Dedifferentiated amniotic fluid mesenchymal stem cell (primary cell): ENCODE measurements around the gene CACNA1S.

Experiments
- DNase-seq: peaks from one replicate; pipeline ENCODE4 v3.0.0-alpha.2; 2016; ENCODE audit errors: extremely low spot score

CACNA1S gene

GRCh38 chr1:201140235-201140940 is 28.2 kb upstream of the CACNA1S start:
- no peak for DNase-seq

GRCh38 chr1:201139756-201140155 is 27.5 kb upstream of the CACNA1S start:
- DNase-seq = no peak

DNA sequence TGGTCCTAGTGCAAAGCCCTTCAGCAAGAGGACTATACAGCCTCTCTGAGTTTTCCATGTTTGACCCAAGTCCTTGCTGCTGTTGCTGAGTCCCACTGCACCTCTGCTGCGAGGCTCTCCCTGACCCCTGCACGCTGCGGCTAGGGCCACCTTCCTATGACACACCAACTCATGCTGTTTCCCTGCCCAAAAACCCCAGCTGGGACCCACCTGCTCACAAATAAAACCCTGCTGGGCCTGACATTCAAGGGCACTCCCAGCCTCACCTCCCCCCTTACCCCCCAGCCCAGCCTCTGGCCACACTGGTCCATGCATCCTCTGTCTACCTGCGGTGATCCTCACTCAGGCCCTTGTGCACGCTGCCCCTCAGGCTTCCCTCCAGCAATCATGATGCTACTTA is 27.1 kb upstream of the CACNA1S start:
- no peak for DNase-seq

GRCh38 chr1:201138311-201138840 is 26.1 kb upstream of the CACNA1S start:
- DNase-seq = no peak

DNA sequence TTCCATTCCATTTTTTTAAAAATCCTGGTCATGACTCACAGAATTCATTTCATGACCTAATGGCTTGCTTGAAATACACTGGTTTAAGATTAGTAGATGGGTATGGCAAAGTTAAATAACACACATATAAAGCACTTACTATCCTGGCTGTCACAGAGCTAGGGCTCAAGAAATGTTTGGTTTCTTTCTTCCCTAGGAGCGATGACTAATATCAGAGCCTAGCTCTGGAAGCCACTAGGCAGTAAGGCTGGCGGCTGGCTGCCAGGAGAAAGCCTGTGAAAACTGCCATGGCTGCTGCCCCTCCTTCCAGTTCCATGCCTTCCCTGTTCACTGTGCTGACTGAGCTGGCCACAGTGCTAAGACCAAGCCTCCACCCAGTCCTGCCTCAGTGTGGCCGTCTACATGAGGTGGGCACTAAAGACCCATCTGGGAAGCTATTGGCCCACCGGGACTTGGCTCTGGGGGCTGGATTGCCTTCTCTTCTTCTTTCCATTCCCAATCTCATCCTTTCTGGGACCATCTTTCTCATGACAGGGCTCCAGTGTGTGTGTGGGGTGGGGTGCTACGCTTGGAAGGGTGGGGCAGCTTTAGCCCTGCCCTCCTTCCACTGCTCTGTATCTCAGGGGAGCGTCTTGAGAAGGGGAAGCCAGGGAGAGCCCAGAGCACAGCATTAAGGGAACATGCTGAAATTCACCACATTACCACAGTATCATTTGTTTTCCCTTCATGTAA is 25.5 kb upstream of the CACNA1S start:
- peak; percentile 89 for DNase-seq

- DNase-seq = no peak
These were observed 24.8 kb upstream of the CACNA1S start for GRCh38 chr1:201137024-201137392.

DNA sequence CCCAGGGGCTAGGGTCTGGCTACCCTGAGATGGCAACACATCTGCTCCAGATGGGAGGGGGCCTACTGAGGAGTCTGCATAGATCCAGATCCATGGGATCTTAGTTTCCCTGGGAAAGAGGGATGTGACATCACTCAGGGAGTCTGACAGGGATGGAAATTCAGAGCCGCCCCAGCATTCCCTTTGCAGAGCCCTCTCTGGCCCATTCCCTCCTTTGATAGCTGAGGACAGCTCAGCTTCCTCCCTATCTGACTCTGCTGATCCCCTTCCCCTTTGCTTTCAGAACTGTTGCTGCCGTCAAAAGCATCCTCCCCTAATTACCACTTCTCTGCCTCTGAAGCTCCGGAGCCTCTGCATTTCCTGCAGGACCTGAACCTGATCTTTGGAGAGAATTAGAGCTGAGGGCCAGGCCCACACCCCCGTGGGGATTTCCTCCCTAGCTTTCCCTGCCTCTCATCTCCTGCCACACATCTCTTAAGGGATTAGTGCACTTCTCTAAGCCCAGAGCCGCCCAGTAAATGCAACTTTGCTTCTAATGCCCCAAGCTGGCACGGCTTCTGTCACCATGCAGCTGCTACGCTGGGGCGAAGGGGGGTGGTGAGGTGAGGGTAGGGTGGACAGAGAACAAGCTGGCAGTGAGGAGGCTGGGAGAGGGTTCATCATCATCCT is 24.3 kb upstream of the CACNA1S start:
- no peak for DNase-seq

DNA sequence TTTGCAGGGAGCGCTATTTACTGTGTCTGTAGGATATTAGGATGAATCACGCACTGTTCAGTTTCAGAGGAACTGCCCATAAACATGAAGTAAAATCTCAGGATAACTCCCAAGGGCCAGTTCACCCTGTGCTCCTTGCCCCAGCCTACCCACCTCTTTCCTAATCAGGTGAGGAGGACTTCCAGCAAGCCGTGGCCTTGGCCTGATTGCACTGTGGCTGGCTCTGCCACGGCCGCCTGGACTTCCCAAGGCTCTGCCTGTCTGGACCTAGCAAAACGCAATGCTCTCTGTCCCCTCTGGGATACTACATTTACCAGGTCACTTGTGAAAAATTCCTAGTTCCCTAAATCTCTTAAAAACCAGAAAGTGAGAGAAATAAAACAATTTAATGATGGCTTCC is 22.2 kb upstream of the CACNA1S start:
- DNase-seq = no peak

DNA sequence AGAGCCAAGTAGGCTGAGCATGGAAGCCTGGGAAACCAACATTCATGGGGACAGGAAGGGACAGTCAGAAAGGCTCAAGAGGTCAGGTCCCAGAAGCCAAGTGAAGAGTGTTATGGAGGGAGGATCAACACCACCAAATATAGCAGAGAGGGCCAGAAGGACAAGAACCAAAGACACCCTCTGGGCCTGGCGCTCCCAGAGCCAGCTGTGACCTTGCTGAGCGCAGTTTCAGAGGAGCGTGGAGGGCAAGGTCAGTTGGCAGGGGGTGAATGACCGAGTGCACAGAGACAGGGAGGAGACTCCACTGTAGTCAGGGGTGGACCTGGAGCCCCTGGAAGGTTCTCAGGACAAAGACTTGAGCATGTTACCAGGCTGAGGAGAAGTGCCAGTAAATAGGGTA is 19.2 kb upstream of the CACNA1S start:
- DNase-seq = no peak

- no peak for DNase-seq
These were observed 16.7 kb upstream of the CACNA1S start for GRCh38 chr1:201128962-201129361.

DNA sequence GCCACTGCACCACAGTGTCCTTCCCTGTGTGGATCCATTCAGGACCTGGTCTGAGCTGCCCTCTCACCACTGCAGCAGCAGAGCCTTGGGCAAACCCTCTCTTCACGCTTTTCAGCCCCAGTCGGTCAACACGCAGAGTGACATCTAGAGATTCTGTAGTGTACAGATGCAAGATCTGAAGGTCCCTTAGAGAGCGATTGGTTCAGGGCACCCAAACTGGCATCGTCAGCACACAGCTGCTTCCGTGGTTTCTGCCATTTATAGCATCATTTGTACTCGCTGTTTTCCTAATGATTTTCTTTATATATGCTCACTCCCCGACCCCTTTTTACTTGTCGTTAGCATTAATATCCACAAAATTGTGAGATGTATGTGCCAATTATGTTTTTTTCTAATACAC is 16.2 kb upstream of the CACNA1S start:
- DNase-seq = no peak

DNA sequence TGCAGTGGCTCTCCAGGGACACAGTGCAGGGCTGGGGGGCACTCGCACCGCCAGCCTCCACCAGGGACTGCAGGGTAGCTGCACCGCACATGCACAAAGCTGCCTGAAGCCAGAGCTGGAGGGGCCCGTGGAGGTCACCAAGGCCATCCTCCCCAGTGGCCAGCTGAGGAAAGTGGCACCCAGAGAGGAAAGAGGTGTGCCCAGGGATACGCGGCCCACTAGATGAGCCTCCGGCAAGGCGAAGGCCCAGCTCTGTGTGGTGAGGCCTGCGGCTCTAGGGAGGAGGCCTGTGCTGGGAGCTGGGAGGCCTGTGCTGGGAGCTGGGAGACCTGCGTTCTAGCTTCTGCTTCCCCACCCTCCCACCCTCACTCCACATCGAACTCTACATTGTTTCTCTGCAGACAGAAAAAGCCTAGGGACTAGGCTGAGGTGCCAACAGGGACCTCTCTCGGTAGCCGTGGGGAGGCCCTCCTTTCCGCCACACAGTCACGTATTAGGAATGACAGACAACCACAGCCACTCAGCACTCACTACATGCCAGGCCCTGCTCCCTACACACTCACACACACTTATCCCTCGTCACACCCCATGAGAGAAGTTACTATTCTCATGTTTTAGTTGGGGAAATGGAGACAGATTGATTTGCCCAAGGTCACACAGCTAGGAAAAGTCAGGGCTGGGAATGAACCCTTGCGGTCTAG is 15.7 kb upstream of the CACNA1S start:
- DNase-seq = no peak

- no peak for DNase-seq
These were observed 14.9 kb upstream of the CACNA1S start, which contains the start of gene ASCL5 for GRCh38 chr1:201126832-201127754. Gene ASCL5 (minus strand): TSS chr1:201127184. CDS start chr1:201115372, 11,812 bp downstream.

DNA sequence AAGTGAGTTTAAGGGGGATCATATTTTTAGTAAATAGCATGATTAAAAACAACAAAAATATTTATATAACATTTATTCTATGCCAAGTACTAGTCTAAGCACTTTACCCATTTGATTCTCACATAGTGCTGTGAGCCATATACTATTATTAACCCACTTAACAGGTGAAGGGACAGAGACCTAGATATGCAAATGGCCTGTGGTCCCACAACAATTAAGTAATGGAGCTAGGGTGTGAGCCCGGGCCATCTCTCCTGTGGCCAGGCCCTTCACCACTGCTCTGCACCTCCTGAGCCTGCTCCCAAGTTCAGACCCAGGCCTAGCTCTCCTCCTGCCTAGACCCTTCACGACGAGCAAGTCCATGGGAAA is 14.2 kb upstream of the CACNA1S start:
- no peak for DNase-seq

- DNase-seq = no peak
These were observed 13.6 kb upstream of the CACNA1S start for GRCh38 chr1:201125800-201126199.

GRCh38 chr1:201125019-201125418 is 12.8 kb upstream of the CACNA1S start:
- no peak for DNase-seq

- no peak for DNase-seq
These were observed 11.6 kb upstream of the CACNA1S start for GRCh38 chr1:201123866-201124265.

DNA sequence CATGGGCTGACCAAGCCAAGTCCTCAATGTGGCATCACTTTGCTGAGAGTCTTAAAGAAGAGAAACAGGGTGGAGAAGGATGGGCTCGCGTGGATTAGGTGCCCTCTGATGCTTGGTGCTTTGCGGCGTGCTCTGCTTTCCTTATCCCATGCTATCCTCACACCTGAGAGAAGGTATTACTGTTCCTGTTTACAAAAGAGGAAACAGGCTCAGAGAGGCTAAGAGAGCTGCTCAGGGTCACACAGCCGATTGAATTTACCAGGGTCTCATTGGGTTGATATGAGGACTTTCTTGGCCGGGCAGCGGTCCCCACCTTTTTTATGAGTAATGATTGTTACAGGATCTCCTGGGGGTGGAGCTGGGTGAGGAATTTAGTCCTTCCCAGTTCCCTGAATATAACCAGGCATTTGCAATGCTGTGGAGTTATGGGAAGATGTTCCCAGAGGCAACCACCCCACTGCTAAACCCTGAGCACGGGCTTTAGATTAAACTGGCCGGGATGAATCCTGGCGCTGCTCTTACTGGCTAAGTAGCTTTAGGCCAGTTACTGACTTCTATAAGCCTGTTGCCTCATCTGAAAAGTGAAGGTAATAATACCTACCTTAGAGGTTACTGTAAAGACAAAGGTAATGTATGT is 10.2 kb upstream of the CACNA1S start:
- no peak for DNase-seq

GRCh38 chr1:201119206-201120197 is 7.3 kb upstream of the CACNA1S start:
- DNase-seq = no peak
